CD4-positive, alpha-beta T cell treated with Interleukin-4 for 1 hour (primary cell): Measurements from ENCODE around the gene GOPC.

Experiments
- DNase-seq, 2 donors: peaks; one replicate each; pipeline ENCODE4 v3.0.0-alpha.2; 2020 to 2022

GOPC gene

GRCh38 chr6:117512987-117513573, 89.2 kb downstream of the GOPC start:
- DNase-seq = no peak

GRCh38 chr6:117512056-117512828, 90.1 kb downstream of the GOPC start:
- DNase-seq = no peak
